GM03348 (cell line): ENCODE data around the gene MTMR1.

Experiments used
- DNase-seq: peaks from one replicate; pipeline ENCODE4 v3.0.0; 2012; ENCODE audit warnings: low spot score

Gene MTMR1

GRCh38 chrX:150762258-150763165 is 69.3 kb downstream of the MTMR1 start:
- no peak for DNase-seq

GRCh38 chrX:150763303-150763797 is 70.2 kb downstream of the MTMR1 start:
- no peak for DNase-seq

GRCh38 chrX:150763810-150764209 is 70.6 kb downstream of the MTMR1 start:
- no peak for DNase-seq

GRCh38 chrX:150765237-150765636 is 72.0 kb downstream of the MTMR1 start:
- DNase-seq: no peak

GRCh38 chrX:150765782-150766350 is 72.7 kb downstream of the MTMR1 start:
- no peak for DNase-seq

GRCh38 chrX:150766351-150767044 is 73.3 kb downstream of the MTMR1 start:
- DNase-seq: no peak

- peak; percentile 31 for DNase-seq
Measured at GRCh38 chrX:150767045-150767395, 73.8 kb downstream of the MTMR1 start.

- peak; percentile 63 for DNase-seq
Measured at GRCh38 chrX:150767475-150768131, 74.4 kb downstream of the MTMR1 start.

- no peak for DNase-seq
Measured at GRCh38 chrX:150768132-150768485, 74.9 kb downstream of the MTMR1 start.

GRCh38 chrX:150768580-150769190 is 75.5 kb downstream of the MTMR1 start:
- DNase-seq: no peak

GRCh38 chrX:150769408-150769807 is 76.2 kb downstream of the MTMR1 start:
- no peak for DNase-seq

GRCh38 chrX:150770623-150771022 is 77.4 kb downstream of the MTMR1 start:
- DNase-seq: no peak

GRCh38 chrX:150771116-150771515 is 77.9 kb downstream of the MTMR1 start:
- DNase-seq: no peak

GRCh38 chrX:150772150-150772970 is 79.2 kb downstream of the MTMR1 start:
- peak; percentile 86 for DNase-seq

- no peak for DNase-seq
Measured at GRCh38 chrX:150773117-150773516, 79.9 kb downstream of the MTMR1 start.

- DNase-seq: no peak
Measured at GRCh38 chrX:150773634-150774033, 80.4 kb downstream of the MTMR1 start.

GRCh38 chrX:150774798-150775568 is 81.8 kb downstream of the MTMR1 start:
- no peak for DNase-seq

GRCh38 chrX:150775569-150776350 is 82.6 kb downstream of the MTMR1 start:
- no peak for DNase-seq

GRCh38 chrX:150777328-150777992 is 84.3 kb downstream of the MTMR1 start:
- DNase-seq: no peak
